Spleen (tissue), 11 donors: ENCODE results near the gene CLIP1. TPM values are rescaled to one million over a fixed set of nuclear protein-coding genes. Genes with fewer than 3 reads are reported as not detected.
"Not testable (repeated sequence)": the region's sequence is repeated elsewhere in the genome, so short reads cannot be mapped to it uniquely, and the experiment has no call there.

ENCODE experiments used
- DNase-seq: peaks from one replicate; pipeline ENCODE4 v3.0.0-alpha.2; 2020
- H3K27ac ChIP-seq, 8 donors: fragments of 200-600 bp; sonication (generic) in 7 of 8; 1 replicate in 4 of 8; 2 replicates in 4 of 8; pipeline versions ENCODE4 v1.5.0 to v1.8.0; 2016 to 2021; ENCODE audit warnings: inconsistent platforms in 4 of 8, mild to moderate bottlenecking in 4 of 8, moderate library complexity in 1 of 8
- H3K27me3 ChIP-seq, 7 donors: fragments of 200-600 bp; sonication (generic) in 6 of 7; replicated peaks in 1 of 7; 1 replicate in 4 of 7; 2 replicates in 3 of 7; pipeline versions ENCODE4 v1.5.0 to v1.8.0; 2016 to 2021; ENCODE audit warnings: inconsistent platforms in 3 of 7, mild to moderate bottlenecking in 1 of 7
- H3K36me3 ChIP-seq, 6 donors: fragments of 200-600 bp; sonication (generic) in 5 of 6; 1 replicate in 4 of 6; 2 replicates in 2 of 6; pipeline versions ENCODE4 v1.5.0 to v1.8.0; 2016 to 2021; ENCODE audit warnings: inconsistent platforms in 2 of 6
- H3K4me1 ChIP-seq, 6 donors: fragments of 200-600 bp; sonication (generic) in 5 of 6; 1 replicate in 3 of 6; 2 replicates in 3 of 6; pipeline versions ENCODE4 v1.5.0 to v1.8.0; 2016 to 2021; ENCODE audit warnings: inconsistent platforms in 3 of 6
- H3K4me3 ChIP-seq, 8 donors: fragments of 200-600 bp; sonication (generic) in 7 of 8; 1 replicate in 4 of 8; 2 replicates in 4 of 8; pipeline versions ENCODE4 v1.5.0 to v1.8.0; 2016 to 2021; ENCODE audit warnings: inconsistent platforms in 4 of 8, mild to moderate bottlenecking in 4 of 8, moderate library complexity in 2 of 8
- H3K9me3 ChIP-seq, 8 donors: fragments of 200-600 bp; sonication (generic) in 7 of 8; 1 replicate in 4 of 8; 2 replicates in 4 of 8; pipeline versions ENCODE4 v1.5.0 to v1.8.0; 2016 to 2021; ENCODE audit warnings: inconsistent platforms in 4 of 8
- POLR2A ChIP-seq, 3 donors: fragments of 450-650 bp; IDR thresholded peaks; one replicate each; pipeline ENCODE4 v1.5.1; 2017; ENCODE audit warnings: antibody characterized with exemption in 3 of 3, mild to moderate bottlenecking in 1 of 3
- POLR2AphosphoS5 ChIP-seq, 3 donors: sonication (generic); formaldehyde crosslinking; IDR thresholded peaks; one replicate each; pipeline ENCODE4 v1.5.1; 2017; ENCODE audit warnings: antibody characterized with exemption in 3 of 3
- WGBS, 5 donors: extraction: QIAGEN DNeasy Blood & Tissue Kit in 3 of 5; methylation state at CpG; one replicate each; pipeline versions ENCODE4 v1.1.5 to v1.1.7; 2013 to 2018; 5-methylcytosine and 5-hydroxymethylcytosine counted together
- intact Hi-C: fragments of 100-400 bp; cut with DNase I; formaldehyde crosslinking; loops from one replicate; pipeline ENCODE4 v1.15.0; 2023; ENCODE audit warnings: low total_unique reads
- polyA plus RNA-seq, 3 donors: library from polyadenylated mRNA; stranded (reverse); fragments of 200-250 nt; gene quantifications; one replicate each; pipeline ENCODE4 v1.2.1, GENCODE V29; 2013
- total RNA-seq, 7 donors: library from RNA; depleted of rRNA in 3 of 7; stranded (reverse); fragments of >200 nt in 3 of 7; fragmentation: NEBNext Ultra II Directional in 4 of 7; extraction: Animal tissue kit (Norgen Biotek cat#: 25700) in 4 of 7; gene quantifications; one replicate each; pipeline versions ENCODE4 v1.1.0 to v1.2.1, GENCODE V29; 2016 to 2021
- TF ChIP-seq, protein P1 (sequence below), 11 experiments: fragments of 200-600 bp in 7 of 11; fragments of 450-650 bp in 4 of 11; sonication (generic) in 4 of 11; IDR thresholded peaks in 8 of 11; conservative IDR thresholded peaks in 3 of 11; 1 replicate in 7 of 11; 2 replicates in 4 of 11; pipeline versions ENCODE4 v1.4.0 to v1.8.0; 2016 to 2021; ENCODE audit warnings: antibody characterized with exemption in 11 of 11, inconsistent platforms in 4 of 11, mild to moderate bottlenecking in 1 of 11
- donor health status: healthy with polysubstance abuse.
- donor health status: DM: no; HTN: no; CAD: no; lungs with moderate emphysema.
- donor health status: DM: no; HTN: no; CAD: no.
- donor health status: Bipolar disorder and iron deficiency.
- donor health status: healthy.
- donor health status: DM: no; HTN: no; CAD: no.
- donor health status: DM: yes; HTN: yes; CAD: no.

CLIP1 gene
- total and polyA plus RNA-seq, 10 donors, result 7.8 to 80.2 (median 57.2) TPM

DNA sequence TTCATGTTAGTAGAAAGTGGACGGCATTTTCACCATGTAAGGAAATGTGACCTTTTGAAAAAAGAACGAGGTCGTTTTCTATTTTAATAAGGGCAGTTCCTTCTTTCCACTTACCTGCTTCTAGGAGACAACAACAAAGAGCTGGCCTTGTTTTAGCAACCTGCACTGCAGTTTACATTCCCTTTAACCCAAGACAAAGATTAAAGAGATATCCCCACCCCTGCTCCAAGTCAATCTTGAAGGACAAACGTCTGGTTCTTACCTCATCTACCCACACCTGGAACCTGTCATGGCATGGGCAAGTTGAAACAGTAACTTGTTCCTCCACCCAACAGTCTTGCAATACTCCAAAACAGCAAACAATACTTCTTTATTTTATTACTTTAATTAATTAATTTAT, 45.5 kb upstream of the CLIP1 start:
- intact Hi-C loops, result no loop called here

DNA sequence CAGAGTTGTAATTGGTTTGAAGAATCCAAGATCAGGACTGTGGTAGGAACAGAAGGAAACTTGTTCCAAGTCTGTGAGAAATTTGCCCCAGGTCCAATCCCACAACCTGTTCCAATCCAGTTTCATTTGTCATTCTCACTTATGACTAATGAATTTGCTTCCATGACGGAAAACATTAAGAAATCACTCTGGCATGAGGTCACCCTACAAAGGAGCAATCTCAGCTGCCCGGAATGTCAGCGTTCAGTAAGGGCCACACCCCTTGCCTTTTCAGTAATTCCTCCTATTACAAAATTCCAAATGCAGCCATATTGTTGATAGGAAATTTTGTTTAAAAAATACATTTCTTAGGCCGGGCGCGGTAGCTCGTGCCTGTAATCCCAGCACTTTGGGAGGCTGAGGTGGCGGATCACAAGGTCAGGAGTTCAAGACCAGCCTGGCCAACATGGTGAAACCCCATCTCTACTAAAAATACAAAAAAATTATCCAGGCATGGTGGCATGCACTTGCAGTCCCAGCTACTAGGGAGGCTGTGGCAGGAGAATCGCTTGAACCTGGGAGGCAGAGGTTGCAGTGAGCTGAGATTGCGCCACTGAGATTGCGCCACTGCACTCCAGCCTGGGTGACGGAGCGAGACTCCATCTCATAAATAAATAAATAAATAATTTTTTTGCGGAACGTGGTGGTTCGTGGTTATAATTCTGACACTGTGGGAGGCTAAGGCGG, 42.0 kb upstream of the CLIP1 start:
- H3K27ac ChIP-seq, H3K27me3 ChIP-seq, DNase-seq, H3K9me3 ChIP-seq, H3K36me3 ChIP-seq, H3K4me1 ChIP-seq, H3K4me3 ChIP-seq, intact Hi-C loops: not testable (repeated sequence)
- 77 to 91% (median 84%) methylated on average over 17 of the region's 17 CpGs for WGBS, 5 donors

More for the DNA sequence above, 45.5 kb upstream of the CLIP1 start:
- no peak for DNase-seq
- Histone ChIP-seq H3K4me3 (no peak overlapping the region), H3K27me3 (no peaks in the 10 kb centered on the region), H3K4me1 (peaks cover 0 to 12% (median 9%) of the 10 kb centered on the region in 6 donors), H3K27ac (no peak overlapping the region), H3K9me3 (no peaks in the 10 kb centered on the region), H3K36me3 (peaks cover 0 to 9% (median 7%) of the 10 kb centered on the region in 6 donors)
- WGBS, 5 donors, result 46 to 84% (median 76%) methylated on average over 4 of the region's 4 CpGs
- TF ChIP-seq, protein P1, sequence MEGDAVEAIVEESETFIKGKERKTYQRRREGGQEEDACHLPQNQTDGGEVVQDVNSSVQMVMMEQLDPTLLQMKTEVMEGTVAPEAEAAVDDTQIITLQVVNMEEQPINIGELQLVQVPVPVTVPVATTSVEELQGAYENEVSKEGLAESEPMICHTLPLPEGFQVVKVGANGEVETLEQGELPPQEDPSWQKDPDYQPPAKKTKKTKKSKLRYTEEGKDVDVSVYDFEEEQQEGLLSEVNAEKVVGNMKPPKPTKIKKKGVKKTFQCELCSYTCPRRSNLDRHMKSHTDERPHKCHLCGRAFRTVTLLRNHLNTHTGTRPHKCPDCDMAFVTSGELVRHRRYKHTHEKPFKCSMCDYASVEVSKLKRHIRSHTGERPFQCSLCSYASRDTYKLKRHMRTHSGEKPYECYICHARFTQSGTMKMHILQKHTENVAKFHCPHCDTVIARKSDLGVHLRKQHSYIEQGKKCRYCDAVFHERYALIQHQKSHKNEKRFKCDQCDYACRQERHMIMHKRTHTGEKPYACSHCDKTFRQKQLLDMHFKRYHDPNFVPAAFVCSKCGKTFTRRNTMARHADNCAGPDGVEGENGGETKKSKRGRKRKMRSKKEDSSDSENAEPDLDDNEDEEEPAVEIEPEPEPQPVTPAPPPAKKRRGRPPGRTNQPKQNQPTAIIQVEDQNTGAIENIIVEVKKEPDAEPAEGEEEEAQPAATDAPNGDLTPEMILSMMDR (IDR thresholded peaks at IDR 0.05 in 8 of 11, conservative IDR thresholded peaks at IDR 0.05 in 3 of 11), result no peak
- TF ChIP-seq POLR2AphosphoS5 (IDR thresholded peaks at IDR 0.05) (no peak), POLR2A (IDR thresholded peaks at IDR 0.05) (no peak)

DNA sequence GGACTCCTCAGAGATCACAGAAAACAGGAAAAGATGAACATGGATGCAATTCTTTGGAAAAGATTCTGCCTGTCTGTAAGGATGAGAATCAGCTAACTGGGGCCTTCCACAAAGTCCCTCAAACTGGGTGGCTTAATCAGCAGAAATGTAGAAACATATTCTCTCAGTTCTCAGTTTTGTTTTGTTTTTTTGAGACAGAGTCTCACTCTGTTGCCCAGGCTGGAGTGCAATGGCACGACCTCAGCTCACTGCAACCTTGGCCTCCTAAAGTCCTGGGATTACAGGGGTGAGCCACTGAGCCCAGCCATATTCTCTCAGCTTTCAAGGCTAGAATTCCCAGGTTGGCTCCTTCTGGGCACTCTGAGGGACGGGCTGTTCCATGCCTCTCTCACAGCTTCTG, 38.2 kb upstream of the CLIP1 start:
- no peak overlapping the region for H3K4me3 ChIP-seq
- WGBS, 5 donors, result 69 to 84% (median 70%) methylated on average over 2 of the region's 2 CpGs
- intact Hi-C loops, result no loop called here
- H3K36me3 ChIP-seq, result no peaks in the 10 kb centered on the region
- no peak overlapping the region for H3K27ac ChIP-seq
- no peaks in the 10 kb centered on the region for H3K27me3 ChIP-seq
- H3K9me3 ChIP-seq, result no peaks in the 10 kb centered on the region
- H3K4me1 ChIP-seq, result no peaks in the 10 kb centered on the region
- TF ChIP-seq POLR2AphosphoS5 (IDR thresholded peaks at IDR 0.05) (no peak), POLR2A (IDR thresholded peaks at IDR 0.05) (no peak)
- TF ChIP-seq, protein P1 (IDR thresholded peaks at IDR 0.05 in 8 of 11, conservative IDR thresholded peaks at IDR 0.05 in 3 of 11), result no peak
- DNase-seq, result no peak

DNA sequence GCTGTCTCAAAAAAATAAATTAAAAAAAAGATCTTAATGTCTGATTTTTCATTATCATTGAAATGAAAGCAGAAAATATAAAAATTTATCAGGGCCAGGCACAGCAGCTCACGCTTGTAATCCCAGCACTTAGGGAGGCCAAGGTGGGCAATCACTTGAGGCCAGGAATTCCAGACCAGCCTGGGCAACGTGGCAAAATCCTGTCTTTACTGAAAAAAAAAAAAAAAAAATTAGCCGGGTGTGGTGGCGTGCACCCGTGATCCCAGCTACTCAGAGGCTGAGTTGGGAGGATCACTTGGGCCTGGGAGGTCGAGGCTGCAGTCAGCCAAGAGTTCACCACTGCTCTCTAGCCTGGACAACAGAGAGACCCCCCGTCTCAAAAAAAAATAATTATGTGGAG, 37.6 kb upstream of the CLIP1 start:
- no peak for DNase-seq
- TF ChIP-seq POLR2AphosphoS5 (IDR thresholded peaks at IDR 0.05) (no peak), POLR2A (IDR thresholded peaks at IDR 0.05) (no peak)
- TF ChIP-seq, protein P1 (IDR thresholded peaks at IDR 0.05 in 8 of 11, conservative IDR thresholded peaks at IDR 0.05 in 3 of 11), result no peak
- intact Hi-C loops, result no loop called here
- no peaks in the 10 kb centered on the region for H3K9me3 ChIP-seq
- no peaks in the 10 kb centered on the region for H3K27me3 ChIP-seq
- 89 to 97% (median 90%) methylated on average over 7 of the region's 7 CpGs for WGBS, 5 donors
- no peak overlapping the region for H3K27ac ChIP-seq
- H3K36me3 ChIP-seq, result no peaks in the 10 kb centered on the region
- H3K4me3 ChIP-seq, result no peak overlapping the region
- no peaks in the 10 kb centered on the region for H3K4me1 ChIP-seq
